ENCODE data around the gene TPCN1.

TPCN1 gene

GRCh38 chr12:113266106-113266895, 45.0 kb downstream of the TPCN1 start (continued):
- TF ChIP-seq ZSCAN16 (tag by site-specific recombination; IDR thresholded peaks at IDR 0.05) (no peak), ZNF324 (tag by site-specific recombination; IDR thresholded peaks at IDR 0.05) (no peak), ZNF560 (tag by site-specific recombination; IDR thresholded peaks at IDR 0.05; ENCODE audit: borderline replicate concordance) (no peak), ZNF114 (tag by site-specific recombination; IDR thresholded peaks at IDR 0.05) (no peak), ZNF544 (tag by site-specific recombination; IDR thresholded peaks at IDR 0.05) (no peak), ZNF792 (tag by site-specific recombination; IDR thresholded peaks at IDR 0.05) (no peak), ZNF280D (tag by site-specific recombination; IDR thresholded peaks at IDR 0.05) (no peak), ZNF48 (tag by site-specific recombination; IDR thresholded peaks at IDR 0.05) (no peak), ZNF302 (tag by site-specific recombination; IDR thresholded peaks at IDR 0.05; ENCODE audit: low read depth) (no peak), ZNF670 (tag by site-specific recombination; IDR thresholded peaks at IDR 0.05; ENCODE audit: low read depth) (no peak), PATZ1 (tag by site-specific recombination; IDR thresholded peaks at IDR 0.05) (no peak)
- TF ChIP-seq, protein P1, sequence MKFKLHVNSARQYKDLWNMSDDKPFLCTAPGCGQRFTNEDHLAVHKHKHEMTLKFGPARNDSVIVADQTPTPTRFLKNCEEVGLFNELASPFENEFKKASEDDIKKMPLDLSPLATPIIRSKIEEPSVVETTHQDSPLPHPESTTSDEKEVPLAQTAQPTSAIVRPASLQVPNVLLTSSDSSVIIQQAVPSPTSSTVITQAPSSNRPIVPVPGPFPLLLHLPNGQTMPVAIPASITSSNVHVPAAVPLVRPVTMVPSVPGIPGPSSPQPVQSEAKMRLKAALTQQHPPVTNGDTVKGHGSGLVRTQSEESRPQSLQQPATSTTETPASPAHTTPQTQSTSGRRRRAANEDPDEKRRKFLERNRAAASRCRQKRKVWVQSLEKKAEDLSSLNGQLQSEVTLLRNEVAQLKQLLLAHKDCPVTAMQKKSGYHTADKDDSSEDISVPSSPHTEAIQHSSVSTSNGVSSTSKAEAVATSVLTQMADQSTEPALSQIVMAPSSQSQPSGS (tag by site-specific recombination; IDR thresholded peaks at IDR 0.05; ENCODE audit: low read depth): no peak
- TF ChIP-seq, protein P2, sequence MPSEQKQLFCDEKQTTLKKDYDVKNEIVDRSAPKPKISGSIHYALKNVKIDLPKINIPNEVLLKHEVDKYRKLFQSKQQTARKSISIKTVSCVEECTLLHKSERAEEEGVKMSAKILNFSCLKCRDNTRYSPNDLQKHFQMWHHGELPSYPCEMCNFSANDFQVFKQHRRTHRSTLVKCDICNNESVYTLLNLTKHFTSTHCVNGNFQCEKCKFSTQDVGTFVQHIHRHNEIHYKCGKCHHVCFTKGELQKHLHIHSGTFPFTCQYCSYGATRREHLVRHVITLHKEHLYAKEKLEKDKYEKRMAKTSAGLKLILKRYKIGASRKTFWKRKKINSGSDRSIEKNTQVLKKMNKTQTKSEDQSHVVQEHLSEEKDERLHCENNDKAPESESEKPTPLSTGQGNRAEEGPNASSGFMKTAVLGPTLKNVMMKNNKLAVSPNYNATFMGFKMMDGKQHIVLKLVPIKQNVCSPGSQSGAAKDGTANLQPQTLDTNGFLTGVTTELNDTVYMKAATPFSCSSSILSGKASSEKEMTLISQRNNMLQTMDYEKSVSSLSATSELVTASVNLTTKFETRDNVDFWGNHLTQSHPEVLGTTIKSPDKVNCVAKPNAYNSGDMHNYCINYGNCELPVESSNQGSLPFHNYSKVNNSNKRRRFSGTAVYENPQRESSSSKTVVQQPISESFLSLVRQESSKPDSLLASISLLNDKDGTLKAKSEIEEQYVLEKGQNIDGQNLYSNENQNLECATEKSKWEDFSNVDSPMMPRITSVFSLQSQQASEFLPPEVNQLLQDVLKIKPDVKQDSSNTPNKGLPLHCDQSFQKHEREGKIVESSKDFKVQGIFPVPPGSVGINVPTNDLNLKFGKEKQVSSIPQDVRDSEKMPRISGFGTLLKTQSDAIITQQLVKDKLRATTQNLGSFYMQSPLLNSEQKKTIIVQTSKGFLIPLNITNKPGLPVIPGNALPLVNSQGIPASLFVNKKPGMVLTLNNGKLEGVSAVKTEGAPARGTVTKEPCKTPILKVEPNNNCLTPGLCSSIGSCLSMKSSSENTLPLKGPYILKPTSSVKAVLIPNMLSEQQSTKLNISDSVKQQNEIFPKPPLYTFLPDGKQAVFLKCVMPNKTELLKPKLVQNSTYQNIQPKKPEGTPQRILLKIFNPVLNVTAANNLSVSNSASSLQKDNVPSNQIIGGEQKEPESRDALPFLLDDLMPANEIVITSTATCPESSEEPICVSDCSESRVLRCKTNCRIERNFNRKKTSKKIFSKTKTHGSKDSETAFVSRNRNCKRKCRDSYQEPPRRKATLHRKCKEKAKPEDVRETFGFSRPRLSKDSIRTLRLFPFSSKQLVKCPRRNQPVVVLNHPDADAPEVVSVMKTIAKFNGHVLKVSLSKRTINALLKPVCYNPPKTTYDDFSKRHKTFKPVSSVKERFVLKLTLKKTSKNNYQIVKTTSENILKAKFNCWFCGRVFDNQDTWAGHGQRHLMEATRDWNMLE (tag by site-specific recombination; conservative IDR thresholded peaks at IDR 0.05; ENCODE audit: low read depth): no peak

- H3K27ac ChIP-seq (ENCODE audit: extremely low read depth, low read depth, low read length): no peak overlapping the region
- peaks cover 0 to 9% of the 10 kb centered on the region in 2 experiments; a peak in 1 of 3 replicates for H3K36me3 ChIP-seq (ENCODE audit: control insufficient read depth in 2 of 2, insufficient read depth in 1 of 2, low read length in 2 of 2)
- ChIA-PET POLR2A (no interaction called here), CTCF (interaction anchor here (0.7 to 1.3 kb wide), 2 partner anchors 157 to 176 kb away, joined by 3 read pairs; no protein-coding TSS in a partner anchor)
- no peak for TF ChIP-seq ZNF629 (tag by site-specific recombination; IDR thresholded peaks at IDR 0.05)
- no peak for TF ChIP-seq ZNF792 (tag by site-specific recombination; IDR thresholded peaks at IDR 0.05)
- TF ChIP-seq ZNF670 (tag by site-specific recombination; IDR thresholded peaks at IDR 0.05; ENCODE audit: low read depth): no peak
- no peak for TF ChIP-seq ZNF239 (tag by site-specific recombination; IDR thresholded peaks at IDR 0.05)
- TF ChIP-seq ZFP3 (tag by site-specific recombination; IDR thresholded peaks at IDR 0.05; ENCODE audit: low read depth): no peak
- no peak for TF ChIP-seq ZNF324 (tag by site-specific recombination; IDR thresholded peaks at IDR 0.05)
- TF ChIP-seq ZNF704 (tag by site-specific recombination; IDR thresholded peaks at IDR 0.05): no peak
- H3K9me3 ChIP-seq (ENCODE audit: control insufficient read depth, insufficient read depth, low read depth, low read length): no peaks in the 10 kb centered on the region
- no peak overlapping the region for H3K4me3 ChIP-seq (ENCODE audit: low read depth, low read length)
- no peaks in the 10 kb centered on the region for H3K4me1 ChIP-seq (ENCODE audit: control insufficient read depth, insufficient read depth, low read length)
Measured at GRCh38 chr12:113267621-113268020, 46.4 kb downstream of the TPCN1 start.

All from HEK293 (cell line).